ENCODE data around the gene IFI16.
A peak's percentile ranks its signal among the peaks of the same experiment; 100 is the strongest.
"Not testable (repeated sequence)": the region's sequence is repeated elsewhere in the genome, so short reads cannot be mapped to it uniquely, and the experiment has no call there.

The IFI16 gene

GRCh38 chr1:159023723-159024122, 14.0 kb downstream of the IFI16 start:
- H3K4me1 ChIP-seq (ENCODE audit: control insufficient read depth, insufficient read depth, low read length) = peaks cover 13% of the 10 kb centered on the region
- no peak overlapping the region for H3K4me3 ChIP-seq (ENCODE audit: low read depth, low read length)
- H3K27ac ChIP-seq (ENCODE audit: low read depth, low read length) = no peak overlapping the region
- H3K36me3 ChIP-seq (ENCODE audit: control insufficient read depth, insufficient read depth, low read length) = no peaks in the 10 kb centered on the region
- no peaks in the 10 kb centered on the region for H3K27me3 ChIP-seq (ENCODE audit: control insufficient read depth, insufficient read depth, low read length)
- no peaks in the 10 kb centered on the region for H3K9me3 ChIP-seq (ENCODE audit: control insufficient read depth, insufficient read depth, low read depth, low read length)
- H3K9ac ChIP-seq (ENCODE audit: low read length) = no peak overlapping the region

- Histone ChIP-seq H3K36me3 (ENCODE audit: control insufficient read depth, insufficient read depth, low read length) (no peaks in the 10 kb centered on the region), H3K27ac (ENCODE audit: low read depth, low read length) (no peak overlapping the region), H3K9ac (ENCODE audit: low read length) (no peak overlapping the region), H3K4me1 (ENCODE audit: control insufficient read depth, insufficient read depth, low read length) (peaks cover 13% of the 10 kb centered on the region), H3K27me3 (ENCODE audit: control insufficient read depth, insufficient read depth, low read length) (no peaks in the 10 kb centered on the region), H3K4me3 (ENCODE audit: low read depth, low read length) (no peak overlapping the region), H3K9me3 (ENCODE audit: control insufficient read depth, insufficient read depth, low read depth, low read length) (no peaks in the 10 kb centered on the region)
Measured at GRCh38 chr1:159025043-159025442, 15.3 kb downstream of the IFI16 start.

GRCh38 chr1:159026841-159027240, 17.1 kb downstream of the IFI16 start:
- not testable (repeated sequence) for H3K9me3 ChIP-seq (ENCODE audit: control insufficient read depth, insufficient read depth, low read depth, low read length); H3K27ac ChIP-seq (ENCODE audit: low read depth, low read length); H3K9ac ChIP-seq (ENCODE audit: low read length); H3K27me3 ChIP-seq (ENCODE audit: control insufficient read depth, insufficient read depth, low read length); H3K4me3 ChIP-seq (ENCODE audit: low read depth, low read length); H3K36me3 ChIP-seq (ENCODE audit: control insufficient read depth, insufficient read depth, low read length)
- H3K4me1 ChIP-seq (ENCODE audit: control insufficient read depth, insufficient read depth, low read length) = peaks cover 25% of the 10 kb centered on the region

- Histone ChIP-seq H3K27me3 (ENCODE audit: control insufficient read depth, insufficient read depth, low read length) (no peaks in the 10 kb centered on the region), H3K4me3 (ENCODE audit: low read depth, low read length) (no peak overlapping the region), H3K36me3 (ENCODE audit: control insufficient read depth, insufficient read depth, low read length) (no peaks in the 10 kb centered on the region), H3K9me3 (ENCODE audit: control insufficient read depth, insufficient read depth, low read depth, low read length) (no peaks in the 10 kb centered on the region), H3K4me1 (ENCODE audit: control insufficient read depth, insufficient read depth, low read length) (peaks cover 13% of the 10 kb centered on the region), H3K9ac (ENCODE audit: low read length) (no peak overlapping the region), H3K27ac (ENCODE audit: low read depth, low read length) (no peak overlapping the region)
Measured at GRCh38 chr1:159030311-159030710, 20.6 kb downstream of the IFI16 start.

GRCh38 chr1:159030877-159031447, 21.3 kb downstream of the IFI16 start:
- no peaks in the 10 kb centered on the region for H3K36me3 ChIP-seq (ENCODE audit: control insufficient read depth, insufficient read depth, low read length)
- H3K4me3 ChIP-seq (ENCODE audit: low read depth, low read length) = no peak overlapping the region
- no peak overlapping the region; the same call in 1 of the 2 replicates for H3K27ac ChIP-seq (ENCODE audit: low read depth, low read length)
- H3K27me3 ChIP-seq (ENCODE audit: control insufficient read depth, insufficient read depth, low read length) = no peaks in the 10 kb centered on the region
- peaks cover 13% of the 10 kb centered on the region for H3K4me1 ChIP-seq (ENCODE audit: control insufficient read depth, insufficient read depth, low read length)
- peak overlapping the region; percentile 2 for H3K9ac ChIP-seq (ENCODE audit: low read length)
- no peaks in the 10 kb centered on the region for H3K9me3 ChIP-seq (ENCODE audit: control insufficient read depth, insufficient read depth, low read depth, low read length)

GRCh38 chr1:159040206-159040605, 30.5 kb downstream of the IFI16 start:
- H3K36me3 ChIP-seq (ENCODE audit: control insufficient read depth, insufficient read depth, low read length) = no peaks in the 10 kb centered on the region

GRCh38 chr1:159040893-159041724, 31.4 kb downstream of the IFI16 start:
- Histone ChIP-seq H3K9ac (ENCODE audit: low read length) (no peak overlapping the region), H3K4me1 (ENCODE audit: control insufficient read depth, insufficient read depth, low read length) (no peaks in the 10 kb centered on the region), H3K27ac (ENCODE audit: low read depth, low read length) (no peak overlapping the region), H3K4me3 (ENCODE audit: low read depth, low read length) (no peak overlapping the region), H3K36me3 (ENCODE audit: control insufficient read depth, insufficient read depth, low read length) (no peaks in the 10 kb centered on the region), H3K9me3 (ENCODE audit: control insufficient read depth, insufficient read depth, low read depth, low read length) (no peaks in the 10 kb centered on the region), H3K27me3 (ENCODE audit: control insufficient read depth, insufficient read depth, low read length) (no peaks in the 10 kb centered on the region)

More at GRCh38 chr1:159040206-159040605, 30.5 kb downstream of the IFI16 start:
- no peaks in the 10 kb centered on the region for H3K27me3 ChIP-seq (ENCODE audit: control insufficient read depth, insufficient read depth, low read length)
- H3K27ac ChIP-seq (ENCODE audit: low read depth, low read length) = no peak overlapping the region
- H3K9me3 ChIP-seq (ENCODE audit: control insufficient read depth, insufficient read depth, low read depth, low read length) = no peaks in the 10 kb centered on the region
- no peak overlapping the region for H3K9ac ChIP-seq (ENCODE audit: low read length)
- no peaks in the 10 kb centered on the region for H3K4me1 ChIP-seq (ENCODE audit: control insufficient read depth, insufficient read depth, low read length)
- no peak overlapping the region for H3K4me3 ChIP-seq (ENCODE audit: low read depth, low read length)

GRCh38 chr1:159046486-159046885, 36.8 kb downstream of the IFI16 start:
- not testable (repeated sequence) for H3K36me3 ChIP-seq (ENCODE audit: control insufficient read depth, insufficient read depth, low read length); H3K9me3 ChIP-seq (ENCODE audit: control insufficient read depth, insufficient read depth, low read depth, low read length)

GRCh38 chr1:159051436-159051835, 41.7 kb downstream of the IFI16 start:
- no peaks in the 10 kb centered on the region for H3K27me3 ChIP-seq (ENCODE audit: control insufficient read depth, insufficient read depth, low read length)
- no peaks in the 10 kb centered on the region; the same call in 1 of the 2 replicates for H3K36me3 ChIP-seq (ENCODE audit: control insufficient read depth, insufficient read depth, low read length)
- peaks cover 4% of the 10 kb centered on the region; the same call in 1 of the 2 replicates for H3K4me1 ChIP-seq (ENCODE audit: control insufficient read depth, insufficient read depth, low read length)
- no peak overlapping the region for H3K4me3 ChIP-seq (ENCODE audit: low read depth, low read length)
- no peak overlapping the region for H3K9ac ChIP-seq (ENCODE audit: low read length)
- H3K27ac ChIP-seq (ENCODE audit: low read depth, low read length) = no peak overlapping the region
- no peaks in the 10 kb centered on the region for H3K9me3 ChIP-seq (ENCODE audit: control insufficient read depth, insufficient read depth, low read depth, low read length)

More at GRCh38 chr1:159046486-159046885, 36.8 kb downstream of the IFI16 start:
- not testable (repeated sequence) for H3K4me3 ChIP-seq (ENCODE audit: low read depth, low read length); H3K27ac ChIP-seq (ENCODE audit: low read depth, low read length); H3K27me3 ChIP-seq (ENCODE audit: control insufficient read depth, insufficient read depth, low read length); H3K9ac ChIP-seq (ENCODE audit: low read length); H3K4me1 ChIP-seq (ENCODE audit: control insufficient read depth, insufficient read depth, low read length)

- H3K4me3 ChIP-seq (ENCODE audit: low read depth, low read length) = no peak overlapping the region
- H3K4me1 ChIP-seq (ENCODE audit: control insufficient read depth, insufficient read depth, low read length) = peaks cover 4% of the 10 kb centered on the region; the same call in 1 of the 2 replicates
- no peaks in the 10 kb centered on the region; the same call in 1 of the 2 replicates for H3K36me3 ChIP-seq (ENCODE audit: control insufficient read depth, insufficient read depth, low read length)
- H3K27ac ChIP-seq (ENCODE audit: low read depth, low read length) = no peak overlapping the region
- H3K9ac ChIP-seq (ENCODE audit: low read length) = no peak overlapping the region
- H3K27me3 ChIP-seq (ENCODE audit: control insufficient read depth, insufficient read depth, low read length) = no peaks in the 10 kb centered on the region
- no peaks in the 10 kb centered on the region for H3K9me3 ChIP-seq (ENCODE audit: control insufficient read depth, insufficient read depth, low read depth, low read length)
Measured at GRCh38 chr1:159054427-159054826, 44.7 kb downstream of the IFI16 start.

GRCh38 chr1:159055181-159055641, 45.5 kb downstream of the IFI16 start:
- Histone ChIP-seq H3K4me3 (ENCODE audit: low read depth, low read length) (no peak overlapping the region), H3K36me3 (ENCODE audit: control insufficient read depth, insufficient read depth, low read length) (no peaks in the 10 kb centered on the region; the same call in 1 of the 2 replicates), H3K27me3 (ENCODE audit: control insufficient read depth, insufficient read depth, low read length) (no peaks in the 10 kb centered on the region), H3K4me1 (ENCODE audit: control insufficient read depth, insufficient read depth, low read length) (peaks cover 4% of the 10 kb centered on the region; the same call in 1 of the 2 replicates), H3K27ac (ENCODE audit: low read depth, low read length) (no peak overlapping the region), H3K9me3 (ENCODE audit: control insufficient read depth, insufficient read depth, low read depth, low read length) (no peaks in the 10 kb centered on the region), H3K9ac (ENCODE audit: low read length) (no peak overlapping the region)

All from HUES6 (cell line).